ENCODE data around the gene MMEL1.
"Not testable (repeated sequence)": the region's sequence is repeated elsewhere in the genome, so short reads cannot be mapped to it uniquely, and the experiment has no call there.

MMEL1 gene

DNA sequence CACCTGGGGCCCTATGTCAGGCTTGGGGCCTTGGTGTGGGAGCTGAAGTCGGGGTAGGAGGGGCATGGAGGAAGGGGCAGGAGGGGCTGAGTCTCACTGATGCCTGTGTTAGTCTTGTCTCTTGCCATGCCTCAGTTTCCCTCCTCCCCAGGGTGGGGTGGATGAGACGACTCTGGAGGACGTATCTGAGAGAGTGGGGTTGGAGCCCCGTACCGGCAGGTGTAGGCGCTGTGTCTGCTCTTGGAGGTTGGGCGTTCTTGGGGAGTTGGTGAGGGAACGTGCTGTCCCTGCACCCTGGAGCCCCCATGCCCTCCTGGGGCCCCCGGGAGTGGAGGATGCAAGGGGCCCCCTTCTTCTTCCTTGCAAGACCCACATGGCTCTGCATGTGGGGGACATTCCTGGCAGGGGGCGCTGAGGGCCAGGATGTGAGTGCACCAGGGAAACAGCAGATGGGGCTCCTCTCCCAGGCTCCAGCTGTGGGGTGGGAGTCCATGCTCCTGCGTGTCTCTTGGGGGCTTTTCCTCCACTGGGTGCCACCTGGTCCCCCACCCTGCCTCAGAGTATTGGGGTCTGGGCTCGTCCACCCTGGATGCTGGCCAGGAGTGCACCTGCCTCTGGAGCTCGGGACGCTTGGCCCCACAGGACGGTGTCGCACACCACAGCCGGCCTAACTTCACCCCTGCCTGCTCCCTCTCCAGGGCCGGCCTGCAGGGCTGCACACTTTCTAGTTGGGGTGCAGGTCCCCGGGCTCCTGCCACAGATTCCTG is 78.0 kb downstream of the MMEL1 start:
- no peak for DNase-seq

DNA sequence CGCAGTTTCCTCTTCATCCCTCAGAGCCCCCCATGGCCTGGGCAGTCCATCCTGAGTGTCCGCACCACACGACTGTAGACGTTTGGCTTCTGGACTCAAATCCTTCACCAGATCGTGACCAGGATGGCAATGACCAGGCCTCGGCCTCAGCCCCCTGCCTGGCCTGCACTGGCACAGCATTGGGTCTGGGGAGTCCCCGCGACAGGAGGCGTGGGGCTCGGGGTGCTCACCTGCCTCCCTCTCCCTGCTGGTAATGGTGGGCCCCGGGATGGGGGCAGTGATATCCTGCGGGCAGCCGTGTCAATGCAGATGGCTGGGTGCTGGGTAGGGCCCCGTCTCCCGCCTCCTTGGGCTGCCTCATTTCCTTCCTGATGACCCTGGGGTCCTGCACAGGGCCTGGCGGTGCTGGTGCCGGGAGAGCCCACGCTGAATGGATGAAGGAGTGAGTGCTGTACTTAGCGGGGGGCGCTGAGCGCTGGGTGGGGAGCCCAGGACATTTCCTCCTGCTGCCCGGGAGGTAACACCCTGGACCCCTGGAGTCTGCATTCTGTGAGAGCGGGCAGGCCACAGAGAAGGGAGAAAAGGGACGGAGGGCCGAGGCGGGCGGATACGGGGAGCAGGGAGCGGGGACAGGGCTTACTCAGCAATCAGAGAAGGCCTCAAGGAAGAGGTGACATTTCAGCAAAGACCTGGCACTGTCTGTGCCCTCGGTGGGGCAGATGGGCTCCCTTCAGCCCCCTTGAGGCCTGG is 78.8 kb downstream of the MMEL1 start:
- DNase-seq = no peak

DNA sequence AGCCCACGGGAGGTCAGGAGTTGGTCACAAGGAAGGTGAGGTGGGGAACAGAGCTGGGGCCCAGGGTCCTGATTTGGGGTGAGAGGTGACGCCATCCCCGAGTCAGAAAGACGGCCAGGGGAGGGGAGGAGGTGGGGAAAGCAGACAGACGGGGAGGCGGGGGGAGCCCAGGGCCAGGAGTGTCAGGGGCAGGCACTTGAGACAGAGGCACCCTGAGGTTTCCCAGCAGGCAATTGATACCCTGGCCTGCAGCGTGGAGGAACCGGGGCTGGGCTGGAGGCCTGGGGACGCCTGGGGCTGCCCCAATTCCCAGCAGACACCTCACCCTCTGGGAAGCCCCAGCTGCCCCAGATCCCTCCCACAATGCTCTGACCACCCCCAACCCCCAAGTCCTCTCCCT is 79.7 kb downstream of the MMEL1 start:
- DNase-seq = not testable (repeated sequence)

DNA sequence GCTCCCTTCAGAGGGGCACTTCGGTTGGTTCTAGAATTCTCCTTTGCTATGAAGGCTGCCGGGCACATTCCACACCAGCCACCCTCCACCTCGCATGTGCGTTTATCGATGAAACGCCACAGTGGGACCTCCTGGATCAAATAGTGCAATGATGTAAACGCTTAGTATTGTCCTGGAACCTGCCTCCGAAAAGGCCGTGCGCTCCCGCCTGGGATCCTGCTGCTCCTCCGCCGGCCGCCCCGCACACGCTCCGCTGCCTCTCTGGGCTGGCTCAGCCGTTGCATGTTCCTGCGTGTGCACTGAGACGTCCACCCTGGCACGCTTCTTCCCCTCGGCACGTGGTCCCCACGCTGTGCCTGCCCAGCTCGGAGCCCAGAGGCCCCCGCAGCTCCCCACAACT is 80.6 kb downstream of the MMEL1 start:
- DNase-seq = no peak

DNA sequence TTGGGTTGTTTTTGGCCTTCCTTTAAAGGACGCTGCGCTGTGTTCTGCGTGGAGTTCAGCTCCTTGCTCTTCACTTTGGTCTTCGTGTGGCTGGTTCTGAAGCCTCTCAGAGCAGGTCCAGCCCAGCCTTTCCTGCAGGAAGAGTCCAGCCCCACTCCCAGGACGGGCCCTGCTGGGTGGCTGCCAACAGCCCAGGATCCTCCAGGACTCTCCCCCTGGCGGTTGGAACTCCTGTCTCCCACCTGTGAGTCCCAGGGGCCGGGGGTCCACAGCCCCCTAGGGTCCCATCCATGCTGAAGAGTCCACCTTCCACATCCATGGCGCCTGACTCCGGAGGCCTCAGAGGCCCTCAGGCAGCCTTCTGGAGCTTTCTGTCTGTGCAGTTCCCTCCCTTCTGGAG is 81.3 kb downstream of the MMEL1 start:
- DNase-seq = not testable (repeated sequence)

DNA sequence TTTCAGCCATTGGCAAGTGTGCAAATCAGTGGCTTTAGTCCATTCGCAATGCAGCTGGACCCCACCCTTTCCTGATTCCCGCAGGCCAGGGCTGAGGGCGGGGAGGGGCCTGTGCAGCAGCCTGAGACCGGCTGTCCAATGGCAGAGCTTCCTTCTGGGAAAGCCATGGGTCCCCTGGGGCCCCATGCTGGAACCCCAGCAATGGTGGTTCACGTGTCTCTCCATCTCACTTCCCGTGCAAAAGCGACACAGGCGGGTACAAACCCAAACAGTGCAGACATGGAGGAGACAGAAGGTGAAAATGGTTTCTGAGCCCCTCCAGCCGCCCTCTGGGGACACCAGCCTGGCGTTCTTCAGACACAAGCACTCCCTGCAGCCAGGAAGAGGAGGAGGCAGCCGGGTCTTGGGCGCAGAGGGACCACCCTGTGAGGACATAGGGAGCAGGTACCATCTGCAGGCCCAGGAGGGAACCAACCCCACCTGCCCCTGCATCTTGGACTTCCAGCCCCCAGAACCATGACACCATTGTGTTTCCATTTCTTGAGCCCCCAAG is 82.4 kb downstream of the MMEL1 start:
- DNase-seq = not testable (repeated sequence)

DNA sequence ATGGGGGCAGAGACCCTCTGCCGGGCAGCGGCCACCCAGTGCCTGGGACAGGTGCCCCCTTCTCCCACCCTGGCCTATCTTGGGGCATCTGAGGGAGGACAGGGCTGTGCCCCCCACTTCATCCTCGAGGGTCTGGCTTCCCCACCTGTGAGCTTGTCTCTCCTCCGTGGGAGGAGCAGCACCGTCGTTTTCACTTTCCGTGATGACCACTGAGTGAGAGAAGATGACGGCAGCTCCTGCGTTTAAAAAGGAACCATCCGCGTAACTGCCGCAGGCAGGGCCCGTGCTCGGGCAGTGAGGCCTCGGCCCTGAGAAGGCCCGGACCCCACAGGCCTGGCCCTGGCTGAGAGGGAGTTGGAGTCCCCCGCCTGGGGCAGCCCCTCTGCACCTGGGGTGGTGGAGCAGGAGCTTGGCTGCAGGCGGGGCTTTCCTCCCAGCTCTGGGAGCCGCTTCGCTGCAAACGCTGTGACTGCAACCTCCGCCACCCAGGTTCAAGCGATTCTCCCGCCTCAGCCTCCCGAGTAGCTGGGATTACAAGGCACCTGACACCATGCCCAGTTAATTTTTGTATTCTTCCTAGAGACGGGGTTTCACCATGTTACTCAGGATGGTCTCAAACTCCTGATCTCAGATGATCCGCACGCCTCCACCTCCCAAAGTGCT is 83.3 kb downstream of the MMEL1 start:
- not testable (repeated sequence) for DNase-seq

DNA sequence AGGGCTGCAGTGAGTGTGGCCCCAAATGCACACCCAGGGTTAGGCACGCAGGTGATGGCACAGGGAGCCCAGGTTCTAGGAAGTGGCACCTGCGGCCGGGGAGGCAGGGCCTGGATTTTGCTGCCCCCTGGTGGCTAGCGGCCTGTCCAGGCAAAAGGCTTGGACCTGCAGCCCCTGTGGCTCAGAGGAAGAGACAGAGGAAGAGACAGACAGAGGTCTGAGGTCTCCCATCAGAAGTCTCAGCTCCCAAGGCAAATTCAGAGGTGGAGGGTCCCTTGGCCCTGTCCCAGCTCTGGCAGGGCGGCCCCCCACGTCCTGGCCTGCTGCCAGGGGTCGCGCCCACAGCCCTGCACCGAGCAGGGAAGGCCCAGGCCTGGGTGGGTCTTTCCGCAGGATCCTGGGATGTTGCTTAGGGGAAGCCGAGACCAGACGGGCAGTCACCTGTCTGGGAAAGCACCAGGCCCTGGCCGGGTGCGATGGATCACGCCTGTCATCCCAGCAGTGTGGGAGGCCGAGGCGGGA is 84.7 kb downstream of the MMEL1 start:
- DNase-seq = peak; percentile 35

DNA sequence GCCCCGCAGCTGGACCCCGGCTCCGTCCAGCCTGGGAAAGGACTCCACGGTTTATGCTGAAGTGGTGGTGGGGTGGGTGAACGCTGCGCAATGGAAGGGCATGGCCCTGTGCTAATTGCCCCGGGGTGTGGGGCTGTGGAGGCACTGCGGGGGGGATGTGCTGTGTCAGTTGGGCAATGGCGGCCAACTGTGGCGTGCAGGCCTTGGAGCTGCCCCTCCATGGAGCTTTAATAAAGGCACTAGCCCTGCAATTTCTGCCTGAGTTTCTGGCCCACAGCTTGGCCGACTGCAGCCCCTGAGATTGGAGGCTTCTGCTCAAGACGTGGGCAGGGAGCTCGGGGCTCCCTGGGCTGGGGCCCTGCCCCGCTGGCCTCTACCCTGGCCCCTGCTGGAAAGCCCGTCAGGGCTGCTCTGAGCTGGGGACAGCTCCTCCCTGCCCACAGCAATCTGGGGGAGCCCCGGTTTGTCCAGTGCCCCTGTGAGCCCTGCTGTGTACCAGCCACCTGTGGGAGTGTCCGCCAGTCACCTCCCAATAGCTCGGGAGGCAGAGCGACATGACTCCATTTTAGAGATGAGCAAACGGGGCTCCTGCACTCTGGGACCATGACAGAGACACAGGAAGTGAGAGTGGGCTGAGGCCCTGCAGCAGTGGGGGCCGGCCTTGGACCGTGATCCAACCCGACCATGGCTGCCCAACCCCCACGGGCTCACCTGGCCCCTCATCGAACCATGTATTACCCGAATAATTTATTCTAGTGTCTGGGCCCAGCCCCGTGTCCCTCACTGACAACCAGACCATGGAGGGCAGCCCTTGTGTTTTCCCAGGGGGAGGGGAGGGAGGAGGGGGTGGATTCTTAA is 85.4 kb downstream of the MMEL1 start:
- DNase-seq = no peak

DNA sequence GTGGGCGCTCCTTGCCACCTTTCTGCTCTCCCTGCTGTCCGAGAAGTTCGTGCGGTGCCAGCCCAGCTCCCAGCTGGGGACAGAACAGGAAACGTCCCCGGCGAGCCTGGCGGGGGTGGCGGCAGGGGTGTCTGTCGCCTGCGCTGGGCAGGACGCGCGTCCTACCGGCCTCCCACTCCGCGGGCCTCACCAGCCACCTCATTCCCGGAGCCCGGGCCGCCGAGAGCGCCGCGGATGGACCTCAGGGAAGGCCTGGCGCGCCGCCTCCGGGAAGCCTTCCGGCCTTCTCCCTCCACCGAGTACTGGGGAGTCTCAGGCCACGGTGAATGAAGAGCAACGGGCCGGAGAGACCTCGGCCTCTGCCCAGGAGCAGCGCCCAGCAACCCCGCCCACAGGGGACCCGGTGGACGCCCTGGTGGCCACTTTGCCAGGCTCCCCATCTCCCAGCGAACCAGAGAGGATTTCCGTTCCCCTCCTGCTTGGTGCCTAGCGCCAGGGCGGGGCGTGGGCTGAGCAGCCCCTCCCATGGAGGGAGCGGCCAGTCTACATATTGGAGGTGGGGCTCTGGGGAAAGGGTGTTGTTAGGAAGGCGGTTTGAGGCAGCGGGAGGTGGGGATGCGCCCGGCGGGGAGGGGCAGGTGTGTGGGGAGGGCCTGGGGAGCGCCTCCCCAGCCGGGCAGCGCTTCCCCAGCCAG is 86.2 kb downstream of the MMEL1 start:
- DNase-seq = peak; percentile 43

DNA sequence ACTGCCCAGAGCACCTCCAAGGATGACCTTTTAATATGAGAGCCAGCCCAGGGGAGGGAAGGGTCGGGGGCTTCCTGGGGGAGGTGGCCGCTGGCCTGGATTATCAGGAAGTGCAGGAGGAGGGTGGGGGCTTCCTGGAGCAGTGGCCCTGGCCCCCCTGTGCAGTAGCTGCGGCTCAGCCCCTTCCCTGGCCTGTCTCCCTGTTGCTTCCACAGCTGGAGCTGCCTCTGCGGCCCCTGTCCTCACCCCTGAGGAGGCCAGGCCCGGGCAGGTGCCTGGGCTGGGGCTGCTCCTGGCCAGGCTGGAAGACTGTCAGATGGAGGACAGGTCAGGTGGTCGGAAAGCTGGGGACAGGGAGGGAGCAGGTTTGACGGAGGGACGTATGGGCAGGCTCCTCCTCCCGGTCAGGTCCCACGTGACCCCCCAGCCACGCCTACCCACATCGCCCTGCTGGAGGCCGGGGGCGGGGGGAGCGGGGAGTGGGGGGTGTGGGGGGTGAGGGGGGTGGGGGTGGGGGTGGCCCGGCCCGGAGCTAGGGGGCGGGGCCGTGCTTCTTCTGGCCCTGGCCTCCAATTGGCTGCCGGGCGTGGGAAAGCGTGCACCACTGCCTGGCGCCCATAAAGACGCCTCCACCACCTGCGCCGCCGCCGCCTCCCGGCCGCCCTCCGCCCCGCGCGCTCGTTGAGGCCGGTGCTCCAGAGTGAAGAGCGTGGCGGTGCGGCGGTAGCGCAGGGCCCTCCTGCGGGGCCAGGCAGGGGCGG is 86.9 kb downstream of the MMEL1 start:
- peak; percentile 78 for DNase-seq

DNA sequence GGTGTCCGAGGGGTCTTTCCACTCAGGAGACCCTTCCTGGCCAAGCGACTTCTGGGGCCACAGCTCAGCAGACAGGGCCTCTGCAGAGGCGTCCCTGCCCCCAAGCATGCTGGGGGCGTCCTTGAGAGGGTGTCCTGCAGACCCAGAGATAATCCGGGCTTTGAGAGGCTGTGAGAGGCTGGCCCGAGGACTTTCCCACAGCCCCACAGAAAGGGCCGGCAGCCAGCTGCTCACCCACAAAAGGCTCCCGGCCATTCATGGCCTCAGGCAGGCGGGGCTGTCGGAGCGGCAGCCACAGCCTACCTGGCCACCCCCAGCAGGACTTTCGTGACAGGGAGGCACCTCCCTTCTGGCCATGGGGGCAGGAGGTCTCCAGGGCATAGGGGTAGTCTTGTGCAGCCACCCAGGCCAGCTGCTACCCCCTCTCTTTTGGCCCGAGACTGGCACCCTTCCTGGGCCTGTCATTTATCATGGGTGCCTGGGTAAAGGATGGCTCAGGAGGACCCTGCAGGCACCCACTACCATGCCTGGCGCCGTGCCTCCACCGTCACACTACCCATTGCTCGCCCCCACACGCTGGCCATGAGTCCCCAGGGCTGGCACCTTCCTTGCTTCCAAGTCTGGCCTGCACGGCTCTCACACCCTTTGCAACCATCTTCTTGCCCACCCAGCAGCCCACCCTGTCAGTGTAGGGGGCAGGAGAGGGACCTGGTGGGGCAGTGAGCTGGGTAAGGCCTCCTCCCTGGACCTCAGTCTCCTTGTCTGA is 87.8 kb downstream of the MMEL1 start:
- no peak for DNase-seq

DNA sequence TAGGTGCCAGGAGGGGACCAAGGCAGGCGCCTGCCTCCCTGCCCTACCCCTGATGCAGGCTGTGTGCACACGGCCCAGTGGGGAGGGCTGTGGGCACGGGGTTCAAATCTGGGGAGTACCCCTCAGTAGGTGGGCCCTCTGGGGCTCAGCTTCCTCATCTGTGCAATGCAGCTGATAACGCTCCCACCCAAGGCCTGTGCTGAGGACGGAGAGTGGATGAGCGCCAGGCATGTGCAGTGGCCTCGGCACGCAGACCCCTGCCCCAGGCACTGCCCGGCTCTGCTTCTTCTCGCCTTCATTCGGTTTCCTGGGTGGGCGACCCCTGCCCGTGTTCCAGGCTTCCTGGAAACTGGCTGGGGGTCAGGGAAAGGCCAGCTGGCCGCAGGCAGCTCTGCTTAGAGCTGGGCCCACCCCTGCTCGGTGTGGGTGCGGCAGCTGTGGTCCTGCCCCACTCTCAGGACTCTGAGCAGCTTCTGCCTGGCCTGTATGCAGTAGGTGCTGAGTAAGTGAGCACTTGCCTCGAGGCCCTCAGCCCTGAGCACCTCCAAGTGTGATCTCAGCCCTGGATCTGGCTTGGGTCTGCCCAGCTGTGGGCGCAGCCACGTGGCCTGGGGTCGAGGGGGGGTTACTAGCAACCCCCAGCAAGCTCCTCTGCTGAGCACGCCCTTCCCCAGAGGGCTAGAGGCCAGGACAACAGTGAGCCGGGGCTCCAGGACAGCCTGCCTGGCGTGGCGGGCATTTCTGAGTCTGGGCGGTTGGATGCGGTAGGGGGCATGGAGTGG is 88.5 kb downstream of the MMEL1 start:
- no peak for DNase-seq

DNA sequence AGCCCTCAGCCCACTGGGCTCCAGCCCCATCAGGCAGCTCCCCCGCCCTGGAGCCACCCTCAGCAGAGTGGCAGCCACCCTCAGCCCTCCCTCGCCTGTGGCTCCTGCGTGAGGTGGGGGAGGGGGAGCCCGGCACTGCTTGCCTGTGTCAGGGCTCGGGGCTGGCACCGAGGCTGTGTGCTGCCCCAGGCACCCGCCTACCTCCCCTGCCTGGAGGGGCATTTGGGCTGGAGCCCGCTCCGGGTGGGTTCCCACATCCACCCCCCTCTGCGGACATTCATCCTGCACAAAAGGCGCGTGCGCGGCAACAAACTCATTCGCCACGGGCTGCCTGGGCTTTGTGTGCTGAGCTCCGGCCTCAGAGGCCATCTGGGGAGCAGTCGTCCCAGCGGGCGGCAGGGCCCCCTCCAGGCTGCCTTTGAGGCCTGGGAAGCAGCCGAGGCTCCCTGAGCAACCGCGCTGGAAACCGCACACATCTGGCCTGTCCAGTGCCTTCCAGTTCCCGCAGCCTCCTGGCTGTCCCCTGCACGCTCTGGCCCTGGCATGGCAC is 89.2 kb downstream of the MMEL1 start:
- no peak for DNase-seq

DNA sequence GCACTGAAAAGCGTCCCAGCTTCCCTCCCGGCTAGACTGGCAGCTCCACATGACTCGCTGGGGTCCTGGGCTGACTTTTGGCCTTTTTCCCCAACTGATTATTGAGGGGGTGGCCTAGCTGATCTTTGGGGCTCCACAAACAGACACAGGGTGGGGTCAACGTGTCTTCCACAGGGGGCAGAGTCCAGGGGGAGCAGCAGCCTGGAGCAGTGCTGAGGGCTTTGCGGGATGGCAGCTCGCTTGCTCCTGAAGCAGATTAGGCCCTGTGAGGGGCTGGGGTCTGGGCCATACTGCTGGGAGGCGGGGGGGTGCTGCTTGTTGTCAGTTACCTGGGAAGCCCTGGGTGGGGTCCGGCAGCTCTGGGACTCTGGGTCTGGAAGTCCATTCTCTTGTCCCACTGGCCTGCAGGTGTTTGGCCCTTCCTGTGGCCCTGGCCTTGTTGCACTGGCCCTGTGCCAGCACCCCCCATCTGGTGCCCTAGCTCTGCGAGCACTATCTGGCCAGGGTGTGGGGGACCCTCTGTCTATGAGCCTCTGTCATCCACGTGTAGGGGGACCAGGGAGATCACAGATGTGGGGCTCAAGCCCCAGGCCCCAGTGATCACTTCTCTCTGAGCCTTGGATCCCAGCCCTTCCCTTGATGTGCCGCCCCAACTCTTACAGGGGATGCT is 90.4 kb downstream of the MMEL1 start:
- no peak for DNase-seq

DNA sequence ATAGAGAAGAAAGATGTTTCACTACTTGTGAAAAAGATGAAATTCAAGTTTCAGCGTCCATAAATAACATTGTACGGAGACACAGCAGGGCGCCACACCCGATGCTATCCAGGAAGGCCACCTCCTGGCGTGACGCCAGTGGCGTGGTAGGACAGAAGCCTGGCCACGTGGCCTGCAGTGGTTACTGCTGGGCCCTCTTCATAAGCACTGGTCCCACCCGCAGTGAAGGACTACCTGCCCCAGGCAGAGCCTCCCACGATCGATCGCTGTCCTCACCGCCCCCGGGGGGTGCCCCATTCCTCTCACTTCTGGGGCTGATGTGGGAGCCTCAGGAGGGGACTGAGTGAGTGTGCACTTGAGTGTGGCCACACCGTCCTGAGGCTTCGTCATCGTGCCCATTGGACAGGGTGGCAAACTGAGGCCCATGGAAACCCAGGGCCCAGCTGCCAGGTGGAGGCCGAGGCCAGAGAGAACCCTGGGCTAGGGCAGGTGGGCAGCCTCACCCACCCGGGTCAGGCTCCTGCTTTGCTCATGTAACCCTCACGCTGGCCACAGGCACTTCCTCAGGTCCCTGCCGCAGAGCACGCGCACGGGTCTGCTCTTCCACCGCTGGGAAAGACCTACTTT is 91.1 kb downstream of the MMEL1 start:
- no peak for DNase-seq

DNA sequence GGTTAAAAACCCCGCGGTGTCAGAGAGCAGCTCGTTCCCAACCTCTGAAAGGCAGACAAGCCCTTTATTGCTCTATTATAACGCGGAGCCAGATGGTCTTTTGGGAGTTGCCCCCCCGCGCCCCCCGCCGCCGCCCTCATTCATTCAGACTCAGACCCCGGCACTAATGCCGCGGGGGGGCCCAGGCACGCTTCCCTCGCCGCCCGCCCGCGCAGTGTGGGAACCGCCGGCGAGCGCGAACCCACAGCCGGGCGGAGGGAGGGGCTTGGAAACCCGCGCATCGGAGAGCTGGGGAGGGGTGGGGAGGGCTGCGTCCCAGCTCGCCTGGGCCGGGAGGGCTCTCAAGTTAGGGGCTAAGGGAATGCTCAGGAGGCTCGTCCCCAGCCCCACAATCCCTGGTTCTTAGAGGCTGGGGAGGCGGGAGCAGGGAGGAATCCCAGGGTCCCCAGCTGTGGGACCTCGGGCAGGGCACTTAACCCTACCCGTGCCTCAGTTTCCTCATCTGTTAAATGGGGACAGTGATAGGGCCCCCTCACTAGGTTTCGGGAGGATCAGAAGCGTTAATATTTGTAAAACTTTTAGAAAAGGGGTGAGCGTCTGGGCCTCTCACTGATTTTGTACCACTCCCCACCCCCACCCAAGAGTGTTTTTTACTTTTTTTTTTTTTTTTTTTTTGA is 91.9 kb downstream of the MMEL1 start:
- no peak for DNase-seq

Measured in NCI-H1048 (cell line).